H1 (cell line): Measurements from ENCODE around the gene DDOST. TPM values are rescaled to one million over a fixed set of nuclear protein-coding genes. Genes with fewer than 3 reads are reported as not detected.

Source experiments
- CTCF ChIA-PET: fragments of 300-600 bp; sonication (Branson Sonifier 250); formaldehyde crosslinking; loops from one replicate; lab custom pipeline; 2021; ENCODE audit not compliant: partially characterized antibody; lab: Charles Lee
- POLR2A ChIA-PET: fragments of 300-600 bp; sonication (Branson Sonifier 250); formaldehyde crosslinking; loops from one replicate; lab custom pipeline; 2021; ENCODE audit warnings: inconsistent platforms; ENCODE audit not compliant: partially characterized antibody; lab: Charles Lee
- DNase-seq, 2 experiments: peaks; one replicate each; pipeline versions ENCODE4 v3.0.0 to v3.0.0-alpha.2; 2010 to 2022; ENCODE audit warnings: low spot score in 2 of 2, low read depth in 1 of 2, mixed read lengths in 1 of 2
- FAIRE-seq: peaks from 2 replicates; lab custom pipeline; 2011; peaks lifted over from hg19 to GRCh38; lab: Jason Lieb, UNC
- H2AFZ ChIP-seq: 2 replicates; pipeline ENCODE4 v1.8.1; 2012; ENCODE audit warnings: low read length, inconsistent platforms
- H2AK5ac ChIP-seq: 2 replicates; pipeline ENCODE4 v1.6.1; 2013; ENCODE audit warnings: low read depth, low read length
- H2BK120ac ChIP-seq: replicated peaks from 2 replicates; pipeline ENCODE3; 2013; ENCODE audit warnings: low read depth, low read length, inconsistent platforms
- H2BK12ac ChIP-seq: 2 replicates; pipeline ENCODE4 v1.6.1; 2013; ENCODE audit warnings: low read depth, low read length
- H2BK15ac ChIP-seq: 2 replicates; pipeline ENCODE4 v1.6.1; 2013; ENCODE audit warnings: low read length
- H2BK20ac ChIP-seq: 2 replicates; pipeline ENCODE4 v1.6.1; 2013; ENCODE audit warnings: low read length
- H2BK5ac ChIP-seq: 2 replicates; pipeline ENCODE4 v1.6.1; 2013; ENCODE audit warnings: low read depth, low read length
- H3K14ac ChIP-seq: 2 replicates; pipeline ENCODE4 v1.6.1; 2013; ENCODE audit warnings: inconsistent platforms; ENCODE audit not compliant: insufficient read length
- H3K18ac ChIP-seq: 2 replicates; pipeline ENCODE4 v1.6.1; 2013; ENCODE audit warnings: low read length; ENCODE audit errors: extremely low read depth
- H3K23ac ChIP-seq: 2 replicates; pipeline ENCODE4 v1.6.1; 2013; ENCODE audit warnings: inconsistent platforms; ENCODE audit not compliant: insufficient read length
- H3K23me2 ChIP-seq: 2 replicates; pipeline ENCODE4 v1.6.1; 2013; ENCODE audit warnings: low read depth, low read length
- H3K27ac ChIP-seq: 2 replicates; pipeline ENCODE4 v1.6.1; 2011; ENCODE audit warnings: low read depth, low read length, inconsistent platforms
- H3K27me3 ChIP-seq, 4 experiments: replicated peaks in 1 of 4; 1 replicate in 1 of 4; 2 replicates in 3 of 4; pipeline versions ENCODE4 v1.6.1 to v1.8.1; 2011 to 2013; ENCODE audit warnings: low read length in 3 of 4, mild to moderate bottlenecking in 3 of 4, inconsistent platforms in 2 of 4, mixed read lengths in 2 of 4, moderate library complexity in 1 of 4; ENCODE audit not compliant: control insufficient read depth in 3 of 4, insufficient read depth in 3 of 4; ENCODE audit errors: extremely low read depth in 1 of 4
- H3K36me3 ChIP-seq, 4 experiments: 2 replicates each; pipeline versions ENCODE4 v1.6.1 to v1.8.1; 2011 to 2013; ENCODE audit warnings: mild to moderate bottlenecking in 4 of 4, low read length in 3 of 4, moderate library complexity in 2 of 4, control low read depth in 1 of 4, inconsistent platforms in 1 of 4; ENCODE audit not compliant: insufficient read depth in 4 of 4, control insufficient read depth in 2 of 4
- H3K4ac ChIP-seq: replicated peaks from 2 replicates; pipeline ENCODE3; 2013; ENCODE audit warnings: low read length, low read depth, mixed read lengths, inconsistent platforms; ENCODE audit not compliant: insufficient read length
- H3K4me1 ChIP-seq, 4 experiments: replicated peaks in 1 of 4; 1 replicate in 1 of 4; 2 replicates in 3 of 4; pipeline versions ENCODE4 v1.6.1 to v1.8.1; 2011 to 2013; ENCODE audit warnings: low read length in 3 of 4, inconsistent platforms in 2 of 4, mixed read lengths in 1 of 4; ENCODE audit not compliant: insufficient read depth in 4 of 4, control insufficient read depth in 3 of 4
- H3K4me2 ChIP-seq, 2 experiments: 2 replicates each; pipeline versions ENCODE4 v1.6.1 to v1.8.1; 2011 to 2013; ENCODE audit warnings: low read depth in 2 of 2, low read length in 2 of 2, control low read depth in 1 of 2, inconsistent platforms in 1 of 2, mild to moderate bottlenecking in 1 of 2; ENCODE audit not compliant: insufficient read depth in 1 of 2
- H3K4me3 ChIP-seq, 4 experiments: fragments of 200-600, 300-600 bp in 1 of 4; sonication (generic), shearing (Covaris generic), sonication (Bioruptor Twin) in 1 of 4; 2 replicates each; pipeline versions ENCODE4 v1.5.1 to v1.8.1; 2011 to 2016; ENCODE audit warnings: low read length in 4 of 4, low read depth in 3 of 4, control low read depth in 2 of 4, inconsistent platforms in 2 of 4, mild to moderate bottlenecking in 2 of 4, mixed read lengths in 1 of 4, moderate library complexity in 1 of 4; ENCODE audit not compliant: insufficient read depth in 2 of 4; ENCODE audit errors: extremely low read depth in 1 of 4
- H3K56ac ChIP-seq: replicated peaks from 2 replicates; pipeline ENCODE3; 2013; ENCODE audit warnings: low read depth, mild to moderate bottlenecking, mixed read lengths, low read length, inconsistent platforms; ENCODE audit not compliant: insufficient read length
- H3K79me1 ChIP-seq: 2 replicates; pipeline ENCODE4 v1.6.1; 2013; ENCODE audit warnings: low read depth, low read length, control low read depth
- H3K79me2 ChIP-seq, 2 experiments: 2 replicates each; pipeline versions ENCODE4 v1.6.1 to v1.8.1; 2012 to 2013; ENCODE audit warnings: low read length in 2 of 2, mild to moderate bottlenecking in 2 of 2, inconsistent platforms in 1 of 2; ENCODE audit not compliant: insufficient read depth in 2 of 2, control insufficient read depth in 1 of 2
- H3K9ac ChIP-seq, 4 experiments: replicated peaks in 1 of 4; 1 replicate in 1 of 4; 2 replicates in 3 of 4; pipeline versions ENCODE4 v1.6.1 to v1.8.1; 2011 to 2013; ENCODE audit warnings: low read depth in 3 of 4, low read length in 3 of 4, control low read depth in 2 of 4, mild to moderate bottlenecking in 2 of 4, moderate library complexity in 2 of 4, inconsistent platforms in 1 of 4; ENCODE audit errors: extremely low read depth in 1 of 4
- H3K9me3 ChIP-seq, 2 experiments: 2 replicates each; pipeline versions ENCODE4 v1.6.1 to v1.8.1; 2012 to 2013; ENCODE audit warnings: mild to moderate bottlenecking in 2 of 2, moderate library complexity in 2 of 2, control low read depth in 1 of 2, inconsistent platforms in 1 of 2, low read depth in 1 of 2, low read length in 1 of 2, mixed read lengths in 1 of 2; ENCODE audit not compliant: insufficient read depth in 2 of 2
- H4K20me1 ChIP-seq, 2 experiments: replicated peaks in 1 of 2; 2 replicates each; pipeline versions ENCODE3 to v1.8.1; 2011 to 2013; ENCODE audit warnings: inconsistent platforms in 2 of 2, low read length in 2 of 2, mild to moderate bottlenecking in 1 of 2; ENCODE audit not compliant: insufficient read depth in 2 of 2, control insufficient read depth in 1 of 2
- H4K5ac ChIP-seq: 2 replicates; pipeline ENCODE4 v1.6.1; 2013; ENCODE audit warnings: low read length, low read depth, mixed read lengths, inconsistent platforms; ENCODE audit not compliant: insufficient read length
- H4K8ac ChIP-seq: 2 replicates; pipeline ENCODE4 v1.8.0; 2013; ENCODE audit warnings: mild to moderate bottlenecking, moderate library complexity, low read length, inconsistent platforms; ENCODE audit not compliant: insufficient read depth; ENCODE audit errors: extremely low read depth
- H4K91ac ChIP-seq: replicated peaks from 2 replicates; pipeline ENCODE3; 2013; ENCODE audit warnings: low read length, mixed read lengths, inconsistent platforms; ENCODE audit not compliant: insufficient read length
- CBX5 ChIP-seq: fragments of 300-800, 300-1000 bp; sonication (generic); IDR thresholded peaks from 2 replicates; pipeline ENCODE4 v1.7.1; 2016; ENCODE audit warnings: antibody characterized with exemption, low read length, low read depth
- POU5F1 ChIP-seq: IDR thresholded peaks from 2 replicates; pipeline ENCODE4 v1.6.1; 2011; ENCODE audit warnings: low read depth, mild to moderate bottlenecking, low read length, moderate library complexity
- RAD21 ChIP-seq, 2 experiments: IDR thresholded peaks in 1 of 2; conservative IDR thresholded peaks in 1 of 2; 2 replicates each; pipeline ENCODE4 v1.6.1; 2011; ENCODE audit warnings: low read depth in 2 of 2, low read length in 2 of 2, improper control_type of control experiment in 1 of 2, inconsistent platforms in 1 of 2, mild to moderate bottlenecking in 1 of 2, moderate library complexity in 1 of 2
- TEAD4 ChIP-seq: IDR thresholded peaks from 2 replicates; pipeline ENCODE4 v1.6.1; 2012; ENCODE audit warnings: low read depth, low read length, inconsistent platforms, mixed read lengths
- WGBS, 2 experiments: shearing (Covaris generic) in 1 of 2; methylation state at CpG; one replicate each; pipeline versions ENCODE4 v1.1.6 to v1.1.7; 2013 to 2015; ENCODE audit warnings: low lambda C conversion rate in 2 of 2, mixed read lengths in 2 of 2, inconsistent platforms in 1 of 2, low coverage in 1 of 2, missing lambda C conversion rate in 1 of 2; ENCODE audit not compliant: insufficient replicate concordance in 2 of 2, insufficient coverage in 1 of 2, insufficient read length in 1 of 2; ENCODE audit errors: extremely low coverage in 1 of 2, missing lambda C conversion rate in 1 of 2; 5-methylcytosine and 5-hydroxymethylcytosine counted together
- polyA plus RNA-seq, 7 experiments: library from polyadenylated mRNA; depleted of rRNA in 3 of 7; stranded (reverse) in 5 of 7; unstranded in 2 of 7; fragments of >200 nt in 5 of 7; fragments of 200-250 nt in 2 of 7; gene quantifications; 1 replicate in 5 of 7; 2 replicates in 1 of 7; 4 replicates in 1 of 7; pipeline versions ENCODE4 v1.2.1 to v1.2.3, GENCODE V29; 2011 to 2013; ENCODE audit warnings: missing spikeins in 2 of 7, mixed read lengths in 2 of 7
- total RNA-seq: library from RNA; stranded (reverse); fragmentation: NEBNext Ultra II Directional; extraction: Animal tissue kit (Norgen Biotek cat#: 25700); gene quantifications from 2 replicates; pipeline ENCODE4 v1.2.1, GENCODE V29; 2021

The DDOST gene
- total and polyA plus RNA-seq, 2 of the 8 experiments (the other 6 are each of a cell fraction or from before 2014, with no cell fraction given) = 253 to 336 TPM

GRCh38 chr1:20610970-20611369 is 50.2 kb downstream of the DDOST start:
- Histone ChIP-seq H3K4me1 (peaks cover 0 to 5% (median 4%) of the 10 kb centered on the region in 4 experiments; a peak in 4 of 7 replicates), H4K91ac (no peak overlapping the region), H2BK120ac (no peak overlapping the region), H2BK5ac (no peak overlapping the region), H3K79me2 (no peaks in the 10 kb centered on the region), H3K9me3 (no peaks in the 10 kb centered on the region), H3K27ac (no peak overlapping the region), H3K18ac (no peak overlapping the region), H3K36me3 (no peaks in the 10 kb centered on the region), H3K23ac (no peak overlapping the region), H3K23me2 (no peaks in the 10 kb centered on the region), H2BK15ac (no peak overlapping the region), H3K4ac (no peak overlapping the region), H4K8ac (no peak overlapping the region), H4K20me1 (no peaks in the 10 kb centered on the region), H3K79me1 (no peaks in the 10 kb centered on the region), H2AK5ac (no peak overlapping the region), H3K9ac (no peak overlapping the region), H2BK12ac (no peak overlapping the region), H2BK20ac (no peak overlapping the region), H3K27me3 (no peaks in the 10 kb centered on the region), H4K5ac (no peak overlapping the region), H3K56ac (no peak overlapping the region), H3K4me2 (no peak overlapping the region), H3K14ac (no peak overlapping the region), H3K4me3 (no peak overlapping the region), H2AFZ (no peak overlapping the region)
- CTCF ChIA-PET = interaction anchor here (1.8 kb wide), 1 partner anchor 23 kb away, joined by 5 read pairs; no protein-coding TSS in a partner anchor
- FAIRE-seq = no peak
- WGBS, 2 experiments = 98% methylated on average over 2 of the region's 2 CpGs; no CpG with 5 or more reads in 1 of the 2 experiments
- DNase-seq = no peak
- POLR2A ChIA-PET = interaction anchor here (1.4 kb wide), 1 partner anchor 15 kb away, joined by 3 read pairs; no protein-coding TSS in a partner anchor
- TF ChIP-seq POU5F1 (no peak), TEAD4 (no peak), CBX5 (no peak), RAD21 (IDR thresholded peaks at IDR 0.05 in 1 of 2, conservative IDR thresholded peaks at IDR 0.05 in 1 of 2; ENCODE audit: low read depth in 2 of 2, low read length in 2 of 2) (no peak)
